NCI-H2196 (cell line): ENCODE data around the gene ZNF486.
"Not testable (repeated sequence)": the region's sequence is repeated elsewhere in the genome, so short reads cannot be mapped to it uniquely, and the experiment has no call there.

Experiments used
- DNase-seq: peaks from one replicate; lab custom pipeline; 2025; ENCODE audit not compliant: unreplicated experiment; lab: John Stamatoyannopoulos, UW

ZNF486 gene

GRCh38 chr19:20221605-20222004, 54.6 kb downstream of the ZNF486 start:
- DNase-seq = not testable (repeated sequence)

- DNase-seq = no peak
Measured at GRCh38 chr19:20233105-20233504, 66.1 kb downstream of the ZNF486 start.

- DNase-seq = no peak
Measured at GRCh38 chr19:20235156-20235555, 68.1 kb downstream of the ZNF486 start.

GRCh38 chr19:20237773-20238623, 71.0 kb downstream of the ZNF486 start:
- DNase-seq = peak; percentile 85

GRCh38 chr19:20243629-20244028, 76.6 kb downstream of the ZNF486 start:
- no peak for DNase-seq

- no peak for DNase-seq
Measured at GRCh38 chr19:20244356-20244755, 77.3 kb downstream of the ZNF486 start.

GRCh38 chr19:20245309-20245708, 78.3 kb downstream of the ZNF486 start:
- DNase-seq = no peak

- no peak for DNase-seq
Measured at GRCh38 chr19:20247016-20247683, 80.1 kb downstream of the ZNF486 start.

- DNase-seq = not testable (repeated sequence)
Measured at GRCh38 chr19:20248258-20248657, 81.2 kb downstream of the ZNF486 start.
